Erythroblast (primary cell): ENCODE measurements around the gene CCDC197.

Experiments
- GATA1 ChIP-seq: IDR thresholded peaks from 2 replicates; pipeline ENCODE4 v1.6.1; 2011; ENCODE audit warnings: low read depth, mild to moderate bottlenecking, control low read depth, low read length, moderate library complexity
- POLR2A ChIP-seq: IDR thresholded peaks from 2 replicates; pipeline ENCODE4 v1.6.1; 2011; ENCODE audit warnings: mild to moderate bottlenecking, low read length

GRCh38 chr14:93956514-93957332, 40.4 kb upstream of the CCDC197 start:
- no peak for TF ChIP-seq POLR2A
- TF ChIP-seq GATA1 = no peak
